Esophagus squamous epithelium (tissue), 4 donors: Measurements from ENCODE around the gene PDS5B.

Experiments
- POLR2A ChIP-seq, 4 donors: fragments of 450-650 bp; IDR thresholded peaks; one replicate each; pipeline ENCODE4 v1.6.1; 2017; ENCODE audit warnings: antibody characterized with exemption in 4 of 4, mild to moderate bottlenecking in 4 of 4, moderate library complexity in 3 of 4
- TF ChIP-seq, protein P1 (sequence below), 6 experiments: fragments of 450-650 bp in 4 of 6; fragments of 200-600 bp in 2 of 6; sonication (generic) in 2 of 6; IDR thresholded peaks; one replicate each; pipeline ENCODE4 v1.5.1; 2016 to 2019; ENCODE audit warnings: antibody characterized with exemption in 6 of 6, mild to moderate bottlenecking in 4 of 6, moderate library complexity in 4 of 6

DNA sequence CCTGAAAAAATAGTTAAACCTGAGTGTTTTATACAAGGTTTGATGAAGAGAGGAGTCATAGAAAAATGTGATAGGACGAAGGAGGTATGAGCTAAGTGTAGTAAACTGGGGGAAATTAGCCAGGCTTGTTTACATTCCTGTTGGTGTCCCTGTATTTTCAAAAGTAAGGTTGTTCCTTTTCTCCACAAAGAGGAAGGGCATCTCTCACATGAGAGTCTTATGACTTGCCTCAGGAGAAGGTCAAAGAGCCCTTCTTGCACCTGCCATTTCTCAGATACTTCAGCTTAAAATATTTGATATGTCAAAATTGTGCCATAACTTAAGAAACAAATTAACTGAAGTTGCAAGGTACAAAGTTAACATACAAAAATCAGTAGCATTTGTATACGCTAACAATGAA, 44.0 kb upstream of the PDS5B start:
- TF ChIP-seq, protein P1, sequence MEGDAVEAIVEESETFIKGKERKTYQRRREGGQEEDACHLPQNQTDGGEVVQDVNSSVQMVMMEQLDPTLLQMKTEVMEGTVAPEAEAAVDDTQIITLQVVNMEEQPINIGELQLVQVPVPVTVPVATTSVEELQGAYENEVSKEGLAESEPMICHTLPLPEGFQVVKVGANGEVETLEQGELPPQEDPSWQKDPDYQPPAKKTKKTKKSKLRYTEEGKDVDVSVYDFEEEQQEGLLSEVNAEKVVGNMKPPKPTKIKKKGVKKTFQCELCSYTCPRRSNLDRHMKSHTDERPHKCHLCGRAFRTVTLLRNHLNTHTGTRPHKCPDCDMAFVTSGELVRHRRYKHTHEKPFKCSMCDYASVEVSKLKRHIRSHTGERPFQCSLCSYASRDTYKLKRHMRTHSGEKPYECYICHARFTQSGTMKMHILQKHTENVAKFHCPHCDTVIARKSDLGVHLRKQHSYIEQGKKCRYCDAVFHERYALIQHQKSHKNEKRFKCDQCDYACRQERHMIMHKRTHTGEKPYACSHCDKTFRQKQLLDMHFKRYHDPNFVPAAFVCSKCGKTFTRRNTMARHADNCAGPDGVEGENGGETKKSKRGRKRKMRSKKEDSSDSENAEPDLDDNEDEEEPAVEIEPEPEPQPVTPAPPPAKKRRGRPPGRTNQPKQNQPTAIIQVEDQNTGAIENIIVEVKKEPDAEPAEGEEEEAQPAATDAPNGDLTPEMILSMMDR (IDR thresholded peaks at IDR 0.05), result no peak
- no peak for TF ChIP-seq POLR2A (IDR thresholded peaks at IDR 0.05)
